Endothelial cell of umbilical vein (primary cell): ENCODE results near the gene MARF1. TPM values are rescaled to one million over a fixed set of nuclear protein-coding genes. Genes with fewer than 3 reads are reported as not detected.

Experiments
- BruUV-seq: library from RNA; stranded (reverse); fragments of 400-500 nt; replicated peaks from 2 replicates; lab custom pipeline; 2021; lab: Mats Ljungman, UMichigan
- CTCF ChIA-PET: fragments of 300-600, 350-600 bp; sonication (Branson Sonifier 250); formaldehyde crosslinking; loops from one replicate; lab custom pipeline; 2021; ENCODE audit warnings: antibody characterized with exemption, inconsistent platforms; lab: Charles Lee
- POLR2A ChIA-PET: fragments of 300-600, 350-600 bp; sonication (Branson Sonifier 250); formaldehyde crosslinking; loops from one replicate; lab custom pipeline; 2021; ENCODE audit warnings: antibody characterized with exemption, inconsistent platforms; lab: Charles Lee
- DNase-seq: peaks from one replicate; pipeline ENCODE4 v3.0.0-alpha.2; 2011; ENCODE audit warnings: low read depth, low spot score
- FAIRE-seq: peaks from 2 replicates; lab custom pipeline; 2011; peaks lifted over from hg19 to GRCh38; lab: Jason Lieb, UNC
- H2AFZ ChIP-seq: 2 replicates; pipeline ENCODE4 v1.6.0; 2012; ENCODE audit warnings: low read depth, low read length, control low read depth, inconsistent platforms
- H3K27ac ChIP-seq: 2 replicates; pipeline ENCODE4 v1.5.1; 2011; ENCODE audit warnings: low read depth, mild to moderate bottlenecking, control low read depth, low read length, moderate library complexity; ENCODE audit not compliant: insufficient read depth
- H3K27me3 ChIP-seq, 2 experiments: 2 replicates each; pipeline versions ENCODE4 v1.6.0 to v1.6.1; 2011; ENCODE audit warnings: low read length in 2 of 2, mixed read lengths in 1 of 2; ENCODE audit not compliant: control insufficient read depth in 2 of 2, insufficient read depth in 2 of 2
- H3K36me3 ChIP-seq, 2 experiments: 2 replicates in 1 of 2; 3 replicates in 1 of 2; pipeline ENCODE4 v1.5.1; 2011; ENCODE audit warnings: low read length in 2 of 2, mild to moderate bottlenecking in 1 of 2, moderate library complexity in 1 of 2; ENCODE audit not compliant: control insufficient read depth in 2 of 2, insufficient read depth in 2 of 2; ENCODE audit errors: extremely low read depth in 1 of 2
- H3K4me1 ChIP-seq: 3 replicates; pipeline ENCODE4 v1.5.1; 2011; ENCODE audit warnings: mild to moderate bottlenecking, low read length; ENCODE audit not compliant: control insufficient read depth, insufficient read depth; ENCODE audit errors: extremely low read depth
- H3K4me2 ChIP-seq: 2 replicates; pipeline ENCODE4 v1.6.1; 2011; ENCODE audit warnings: low read length, control low read depth, mixed read lengths; ENCODE audit not compliant: insufficient read depth
- H3K4me3 ChIP-seq, 3 experiments: fragments of 200-600 bp in 1 of 3; sonication (generic), shearing (Covaris generic) in 1 of 3; replicated peaks in 1 of 3; 2 replicates each; pipeline ENCODE4 v1.5.1; 2011 to 2016; ENCODE audit warnings: control low read depth in 3 of 3, low read length in 3 of 3, mild to moderate bottlenecking in 2 of 3, inconsistent platforms in 1 of 3, low read depth in 1 of 3, moderate library complexity in 1 of 3; ENCODE audit not compliant: insufficient read depth in 1 of 3
- H3K79me2 ChIP-seq: 2 replicates; pipeline ENCODE4 v1.6.0; 2012; ENCODE audit warnings: low read length, inconsistent platforms; ENCODE audit not compliant: control insufficient read depth, insufficient read depth
- H3K9ac ChIP-seq: replicated peaks from 2 replicates; pipeline ENCODE3; 2011; ENCODE audit warnings: low read length, control low read depth; ENCODE audit not compliant: insufficient read depth; ENCODE audit errors: extremely low read depth
- H3K9me1 ChIP-seq: replicated peaks from 3 replicates; pipeline ENCODE4 v1.6.0; 2011; ENCODE audit warnings: mild to moderate bottlenecking, low read length; ENCODE audit not compliant: control insufficient read depth, insufficient read depth; ENCODE audit errors: extremely low read depth
- H3K9me3 ChIP-seq: replicated peaks from 2 replicates; pipeline ENCODE4 v1.5.1; 2012; ENCODE audit warnings: low read length, inconsistent platforms; ENCODE audit not compliant: control insufficient read depth, insufficient read depth
- H4K20me1 ChIP-seq: replicated peaks from 2 replicates; pipeline ENCODE3; 2011; ENCODE audit warnings: mild to moderate bottlenecking, low read length; ENCODE audit not compliant: control insufficient read depth, insufficient read depth; ENCODE audit errors: extremely low read depth
- CTCF ChIP-seq, 2 donors: IDR thresholded peaks; 1 replicate in 1 of 2; 2 replicates in 1 of 2; pipeline ENCODE4 v1.5.1; 2011; ENCODE audit warnings: low read length in 2 of 2, mild to moderate bottlenecking in 2 of 2, moderate library complexity in 2 of 2, control low read depth in 1 of 2, inconsistent platforms in 1 of 2, low read depth in 1 of 2; ENCODE audit not compliant: insufficient read depth in 1 of 2; ENCODE audit errors: extremely low read depth in 1 of 2
- EZH2 ChIP-seq: IDR thresholded peaks from 2 replicates; pipeline ENCODE4 v1.6.1; 2012; ENCODE audit warnings: borderline replicate concordance, low read depth, mild to moderate bottlenecking, moderate library complexity, low read length, inconsistent platforms; ENCODE audit not compliant: severe bottlenecking
- FOS ChIP-seq: IDR thresholded peaks from 2 replicates; pipeline ENCODE4 v1.6.1; 2011; ENCODE audit warnings: mild to moderate bottlenecking, low read length, moderate library complexity, borderline replicate concordance; ENCODE audit not compliant: insufficient read depth
- GATA2 ChIP-seq: IDR thresholded peaks from 2 replicates; pipeline ENCODE4 v1.7.0; 2011; ENCODE audit warnings: low read depth, mild to moderate bottlenecking, moderate library complexity, mixed read lengths, low read length; ENCODE audit not compliant: insufficient read length, insufficient read depth
- JUN ChIP-seq: IDR thresholded peaks from 2 replicates; pipeline ENCODE4 v1.6.1; 2011; ENCODE audit warnings: borderline replicate concordance, low read depth; ENCODE audit not compliant: insufficient read length, insufficient read depth
- MAX ChIP-seq: IDR thresholded peaks from 2 replicates; pipeline ENCODE4 v1.6.1; 2011; ENCODE audit not compliant: insufficient read depth, insufficient read length
- MYC ChIP-seq: IDR thresholded peaks from one replicate; pipeline ENCODE4 v1.6.1; 2011; ENCODE audit warnings: mild to moderate bottlenecking, low read depth, low read length
- POLR2A ChIP-seq: IDR thresholded peaks from 2 replicates; pipeline ENCODE4 v1.6.1; 2012; ENCODE audit warnings: low read depth, mild to moderate bottlenecking, control low read depth, low read length
- POLR2AphosphoS5 ChIP-seq: IDR thresholded peaks from 2 replicates; pipeline ENCODE4 v1.6.1; 2012; ENCODE audit warnings: low read depth, mild to moderate bottlenecking, control low read depth, low read length, moderate library complexity; ENCODE audit not compliant: insufficient read depth
- dilution Hi-C: fragments of 300-500 bp; cut with MboI; formaldehyde crosslinking; loops from one replicate; pipeline ENCODE4 v1.15.0; 2019; ENCODE audit warnings: low sequenced_read_pairs; ENCODE audit not compliant: extremely low pct_ligation_motif_present
- intact Hi-C: fragments of 100-400 bp; cut with micrococcal nuclease; formaldehyde crosslinking; loops from one replicate; pipeline ENCODE4 v1.10.0; 2022
- polyA plus RNA-seq, 4 experiments: library from polyadenylated mRNA; depleted of rRNA in 3 of 4; stranded (reverse) in 3 of 4; unstranded in 1 of 4; fragments of >200 nt; gene quantifications; 2 replicates each; pipeline versions ENCODE4 v1.2.1 to v1.2.3, GENCODE V29; 2011 to 2012; ENCODE audit warnings: missing spikeins in 1 of 4
- total RNA-seq: library from RNA; stranded (reverse); gene quantifications from 2 replicates; pipeline ENCODE4 v1.2.3, GENCODE V29; 2021

MARF1 gene
- total and polyA plus RNA-seq, 2 donors (not counting 3 experiments of a cell fraction or from before 2014, with no cell fraction given), result 14.6 to 58.5 TPM

DNA sequence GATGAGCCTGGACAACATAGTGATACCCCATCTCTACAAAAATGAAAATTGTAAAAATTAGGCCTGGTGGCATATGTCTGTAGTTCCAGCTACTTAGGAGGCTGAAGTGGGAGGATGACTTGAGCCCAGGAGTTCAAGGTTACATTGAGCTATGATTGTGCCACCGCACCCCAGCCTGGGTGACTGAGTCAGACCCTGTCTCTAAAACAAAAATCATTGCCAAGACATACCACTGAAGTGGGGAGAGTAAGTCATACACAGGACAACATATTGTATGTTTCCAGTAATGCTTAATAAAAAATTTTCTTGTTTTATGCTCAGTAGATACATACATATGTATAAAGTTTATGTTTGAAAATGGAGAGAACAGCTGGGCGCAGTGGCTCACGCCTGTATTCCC, 46.3 kb upstream of the MARF1 start:
- peaks cover 24 to 30% of the 10 kb centered on the region in 2 experiments for H3K36me3 ChIP-seq
- no peak for DNase-seq
- BruUV-seq, result no TSS peak
- no peak overlapping the region for H3K4me2 ChIP-seq
- no peak overlapping the region for H3K4me3 ChIP-seq
- no peak overlapping the region for H2AFZ ChIP-seq
- no peak overlapping the region for H3K9ac ChIP-seq
- TF ChIP-seq POLR2A, result no peak
- TF ChIP-seq JUN, result no peak
- TF ChIP-seq GATA2, result no peak
- TF ChIP-seq FOS, result no peak
- TF ChIP-seq MAX, result no peak
- TF ChIP-seq MYC, result no peak
- no peak for TF ChIP-seq POLR2AphosphoS5
- no peak for TF ChIP-seq EZH2
- TF ChIP-seq CTCF (IDR thresholded peaks at IDR 0.05; ENCODE audit: extremely low read depth in 1 of 2, insufficient read depth in 1 of 2, low read depth in 1 of 2, low read length in 2 of 2), result no peak
- no peaks in the 10 kb centered on the region for H4K20me1 ChIP-seq
- H3K4me1 ChIP-seq, result no peaks in the 10 kb centered on the region
- intact Hi-C loops (no loop called here), dilution Hi-C loops (no loop called here)
- H3K9me3 ChIP-seq, result no peaks in the 10 kb centered on the region
- ChIA-PET CTCF (interaction anchor here (1.0 kb wide), 1 partner anchor 16 kb away, joined by 5 read pairs; no protein-coding TSS in a partner anchor), POLR2A (no interaction called here)
- H3K27ac ChIP-seq, result no peak overlapping the region
- FAIRE-seq, result no peak
- H3K27me3 ChIP-seq, result no peaks in the 10 kb centered on the region
- no peaks in the 10 kb centered on the region for H3K9me1 ChIP-seq
- H3K79me2 ChIP-seq, result peaks cover 6% of the 10 kb centered on the region
